ENCODE data around the gene LY6G6D.

The LY6G6D gene

DNA sequence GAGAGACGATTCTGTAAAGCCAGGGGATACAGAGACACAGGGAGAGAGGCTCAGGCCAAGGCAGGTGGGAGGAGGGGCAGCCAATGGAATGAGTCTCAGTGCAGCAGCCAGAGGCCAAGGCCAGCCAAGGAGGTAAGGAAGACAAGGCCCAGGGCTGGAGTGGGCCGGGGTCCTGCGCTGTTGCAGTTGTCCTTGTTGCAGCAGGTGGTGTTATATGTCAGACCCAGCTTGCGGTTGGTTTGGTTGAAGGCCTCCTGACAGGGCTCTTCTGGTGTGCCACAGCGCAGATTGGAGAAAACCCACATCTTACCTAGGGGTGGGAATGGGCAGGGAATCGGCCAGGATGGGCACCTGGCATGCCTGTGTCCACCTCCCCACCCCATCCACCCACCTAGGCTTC, 3.9 kb downstream of the LY6G6D start:
- DNase-seq (ENCODE audit: low spot score) = no peak

- no peak for DNase-seq (ENCODE audit: low spot score)
Observed at GRCh38 chr6:31720196-31720770, 5.1 kb downstream of the LY6G6D start.

DNA sequence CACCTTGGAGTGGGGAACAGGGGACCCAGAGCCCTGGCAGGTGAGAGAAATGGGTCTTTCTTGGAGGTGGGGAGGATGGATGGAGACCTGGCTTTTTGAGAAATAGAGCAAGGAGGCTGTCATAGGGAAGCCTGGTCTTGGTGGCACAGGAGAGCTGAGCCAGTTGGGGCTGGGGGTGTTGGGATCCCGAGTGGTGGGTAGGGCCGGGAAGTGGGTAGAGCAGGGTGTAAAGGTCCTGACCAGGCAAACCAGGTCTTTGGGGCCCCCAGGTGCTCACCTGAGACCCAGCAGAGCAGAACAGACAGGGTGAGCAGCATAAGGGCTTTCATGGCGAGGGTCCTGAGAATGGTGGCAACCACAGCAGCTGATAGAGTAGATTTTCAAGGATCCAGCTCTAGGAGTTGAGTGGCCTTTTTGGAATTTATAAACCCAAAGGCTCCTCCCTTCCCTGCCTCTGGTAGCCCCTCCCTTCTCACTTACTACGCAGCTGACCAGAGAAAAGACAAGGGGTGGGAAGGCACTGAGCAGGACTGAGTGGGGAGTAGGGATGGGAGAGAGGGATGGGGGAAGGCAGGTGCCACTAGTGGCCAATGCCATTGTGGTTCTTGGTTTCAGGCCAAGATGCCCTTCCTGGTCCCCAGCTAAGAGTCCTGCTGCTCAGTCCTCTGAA, 6.3 kb downstream of the LY6G6D start, which contains the start of gene LY6G6C:
Gene LY6G6C, minus strand, starts transcription at position 396 of the 670 bp plus-strand sequence. Its CDS starts 67 bp downstream, at position 329.
- DNase-seq (ENCODE audit: low spot score) = no peak

GRCh38 chr6:31722173-31722572, 7.0 kb downstream of the LY6G6D start:
- DNase-seq (ENCODE audit: low spot score) = no peak

- DNase-seq (ENCODE audit: low spot score) = no peak
Observed at GRCh38 chr6:31723245-31723979, 8.3 kb downstream of the LY6G6D start, which contains the start of gene MPIG6B. MPIG6B (plus strand) TSS chr6:31723373; CDS start chr6:31723384, 11 bp downstream.

DNA sequence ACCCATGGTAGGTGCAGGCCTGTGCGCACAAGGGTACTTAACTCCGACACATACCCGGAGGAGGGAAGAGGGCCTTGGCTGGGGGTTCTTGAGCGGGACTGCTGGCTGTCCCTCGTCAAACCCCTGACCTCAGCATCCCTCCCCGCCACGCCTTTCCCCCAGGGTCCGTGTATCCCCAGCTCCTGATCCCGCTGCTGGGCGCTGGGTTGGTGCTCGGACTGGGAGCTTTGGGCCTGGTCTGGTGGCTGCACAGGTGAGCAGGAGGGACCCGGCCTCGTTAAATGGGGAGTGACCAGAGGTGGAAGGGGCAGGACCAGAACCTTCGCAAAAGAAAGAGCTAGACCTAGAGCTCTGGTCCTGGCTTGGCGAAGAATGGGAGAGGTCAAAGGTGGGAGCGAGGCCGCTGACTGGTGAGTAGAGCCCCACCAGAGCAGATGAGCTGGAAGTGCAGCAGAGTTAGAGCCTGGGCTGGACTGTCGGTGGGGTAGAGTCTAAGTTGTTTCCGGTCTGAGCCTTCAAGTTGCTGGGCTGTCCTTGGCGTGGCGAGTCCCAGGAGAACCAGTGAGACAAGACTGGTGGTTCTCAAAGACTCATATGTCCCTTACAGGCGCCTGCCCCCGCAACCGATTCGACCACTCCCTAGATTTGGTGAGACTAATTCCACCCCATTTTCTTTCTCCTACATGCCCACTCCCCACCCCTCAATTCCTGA, 9.0 kb downstream of the LY6G6D start:
- no peak for DNase-seq (ENCODE audit: low spot score)

GRCh38 chr6:31725502-31726350, 10.6 kb downstream of the LY6G6D start:
- no peak for DNase-seq (ENCODE audit: low spot score)

GRCh38 chr6:31727034-31727716, 12.0 kb downstream of the LY6G6D start:
- no peak for DNase-seq (ENCODE audit: low spot score)

DNA sequence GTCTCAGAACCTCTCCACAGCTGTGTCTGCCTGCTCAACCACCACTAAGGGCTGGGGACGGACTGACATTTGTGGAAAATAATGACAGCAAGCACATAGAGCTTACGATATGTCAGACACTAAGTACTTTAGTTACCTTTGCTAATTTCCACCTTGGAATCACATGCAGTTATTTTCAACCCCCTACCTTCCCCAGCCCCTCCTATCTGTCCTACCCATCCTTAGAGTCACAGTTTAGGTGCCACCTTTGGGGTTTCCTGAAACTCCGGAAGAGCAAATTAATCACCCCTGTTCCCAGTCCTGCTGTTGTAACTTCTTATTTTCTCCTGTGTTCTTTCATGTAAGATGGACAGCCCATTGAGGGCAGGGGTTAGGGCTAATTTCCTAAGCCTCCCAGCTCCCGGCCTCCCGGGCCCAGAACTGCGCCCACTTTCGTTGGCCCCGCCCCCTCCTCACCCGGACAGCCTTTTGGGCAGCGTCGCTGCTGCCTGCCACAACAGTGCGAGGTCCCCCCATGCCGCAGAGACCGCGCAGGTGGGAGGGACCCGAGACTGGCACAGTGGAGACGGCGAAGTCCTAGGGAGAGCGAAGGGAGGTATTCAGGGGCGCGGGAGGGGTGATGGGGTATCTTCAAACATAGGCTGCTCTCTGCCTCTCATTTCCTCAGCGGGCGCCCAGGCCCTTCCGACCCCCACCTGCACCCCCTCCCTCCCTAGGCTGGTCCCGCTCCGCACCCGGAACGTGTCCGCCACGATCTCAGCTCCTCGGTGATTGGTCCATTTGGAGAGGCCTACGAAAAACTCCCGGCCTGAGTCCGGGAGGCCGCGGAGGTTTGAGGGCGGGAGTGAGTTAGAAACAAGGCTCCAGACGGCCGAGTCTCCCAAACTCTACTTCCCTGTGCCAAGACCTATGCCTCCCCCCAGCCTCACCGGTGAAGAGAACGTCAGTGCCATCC, 12.8 kb downstream of the LY6G6D start:
- peak; percentile 41 for DNase-seq (ENCODE audit: low spot score)

GRCh38 chr6:31728767-31729514, 13.8 kb downstream of the LY6G6D start, which contains the start of gene DDAH2:
DDAH2 (minus strand) TSS chr6:31729299; CDS start chr6:31729161, 138 bp downstream.
- no peak for DNase-seq (ENCODE audit: low spot score)

GRCh38 chr6:31729515-31729978, 14.4 kb downstream of the LY6G6D start:
- DNase-seq (ENCODE audit: low spot score) = peak; percentile 94

GRCh38 chr6:31729979-31730630, 15.0 kb downstream of the LY6G6D start:
- peak; percentile 90 for DNase-seq (ENCODE audit: low spot score)

DNA sequence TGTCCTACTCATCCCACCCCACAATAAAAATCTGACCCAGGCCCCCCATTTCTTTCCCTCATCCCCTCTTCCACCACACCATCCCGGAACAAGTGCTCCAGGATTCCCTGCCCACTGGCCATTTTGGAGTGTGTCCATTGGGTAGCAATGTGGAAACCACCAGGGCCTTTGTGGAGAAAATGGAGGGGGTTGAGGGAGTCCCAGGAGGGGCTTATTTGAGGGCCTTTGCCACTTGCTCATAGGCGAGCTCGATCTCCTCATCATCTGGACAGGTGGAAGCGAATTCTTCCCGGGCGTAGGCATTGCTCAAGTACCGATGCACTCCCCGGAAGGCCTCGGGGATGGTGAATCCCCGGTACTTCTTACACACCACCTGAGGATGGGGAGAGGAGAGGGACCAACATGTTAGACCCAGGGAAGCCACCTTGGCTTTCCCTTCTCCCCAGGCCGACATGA, 15.5 kb downstream of the LY6G6D start:
- DNase-seq (ENCODE audit: low spot score) = no peak

GRCh38 chr6:31732029-31732428, 16.9 kb downstream of the LY6G6D start:
- no peak for DNase-seq (ENCODE audit: low spot score)

GRCh38 chr6:31733734-31734133, 18.6 kb downstream of the LY6G6D start:
- DNase-seq (ENCODE audit: low spot score) = no peak

- DNase-seq (ENCODE audit: low spot score) = no peak
Observed at GRCh38 chr6:31734247-31734820, 19.2 kb downstream of the LY6G6D start.

- DNase-seq (ENCODE audit: low spot score) = peak; percentile 60
Observed at GRCh38 chr6:31734821-31735406, 19.8 kb downstream of the LY6G6D start.
